ENCODE data around the gene MINPP1. TPM values are rescaled to one million over a fixed set of nuclear protein-coding genes. Genes with fewer than 3 reads are reported as not detected.

Gene MINPP1
- total and polyA plus RNA-seq, 7 experiments from 2014 or later: 1.8 to 9.5 (median 8.8) TPM

DNA sequence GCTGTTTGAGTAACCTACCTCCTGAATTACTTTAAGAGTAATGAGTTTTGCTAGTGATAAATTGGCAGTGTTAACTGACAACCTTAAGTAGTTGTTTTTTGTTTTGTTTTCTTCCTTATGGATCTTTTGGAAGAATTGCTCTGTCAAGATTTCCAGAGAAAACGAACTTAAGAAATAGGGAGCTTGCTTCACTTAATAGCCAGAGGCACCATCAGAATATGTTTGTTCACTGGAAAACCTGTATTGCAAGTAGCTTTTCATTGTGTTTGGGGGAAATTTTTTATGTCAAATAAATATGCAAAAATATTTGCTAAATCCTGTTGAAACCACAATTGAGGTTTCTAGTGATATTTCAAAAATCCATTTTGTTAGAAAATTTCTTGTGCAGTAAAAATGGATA is 89.5 kb downstream of the MINPP1 start:
- Mint-ChIP-seq H3K4me3 (no peak overlapping the region), H3K4me1 (no peaks in the 10 kb centered on the region), H3K27ac (no peak overlapping the region), H3K9me3 (peaks cover 0 to 2% (median 0%) of the 10 kb centered on the region in 11 donors), H3K36me3 (no peaks in the 10 kb centered on the region), H3K27me3 (peaks cover 0 to 11% (median 4%) of the 10 kb centered on the region in 5 donors)
- intact Hi-C loops (cut with micrococcal nuclease): no loop called here
- Histone ChIP-seq H3K4me3 (ENCODE audit: low read length) (no peak overlapping the region), H3K27ac (ENCODE audit: low read depth, low read length) (no peak overlapping the region), H3K27me3 (ENCODE audit: control insufficient read depth in 2 of 2, insufficient read depth in 2 of 2, low read length in 2 of 2) (no peaks in the 10 kb centered on the region), H3K36me3 (ENCODE audit: control insufficient read depth in 2 of 3, insufficient read depth in 3 of 3, low read length in 3 of 3) (no peaks in the 10 kb centered on the region), H3K9me3 (ENCODE audit: control insufficient read depth in 2 of 3, low read length in 3 of 3) (no peaks in the 10 kb centered on the region), H3K4me1 (ENCODE audit: control insufficient read depth in 2 of 2, insufficient read depth in 2 of 2, low read length in 2 of 2) (no peaks in the 10 kb centered on the region)
- ATAC-seq: no peak
- ChIA-PET CTCF (no interaction called here), POLR2A (no interaction called here)
- DNase-seq: no peak

- no peaks in the 10 kb centered on the region for H3K27me3 ChIP-seq (ENCODE audit: control insufficient read depth in 2 of 2, insufficient read depth in 2 of 2, low read length in 2 of 2)
- H3K4me1 Mint-ChIP-seq: no peaks in the 10 kb centered on the region
- H3K4me3 Mint-ChIP-seq: no peak overlapping the region
- H3K36me3 Mint-ChIP-seq: no peaks in the 10 kb centered on the region
- H3K36me3 ChIP-seq (ENCODE audit: control insufficient read depth in 2 of 3, insufficient read depth in 3 of 3, low read length in 3 of 3): no peaks in the 10 kb centered on the region
- DNase-seq (no peak), ATAC-seq (no peak)
- ChIA-PET POLR2A (no interaction called here), CTCF (interaction anchor here (1.4 kb wide), 1 partner anchor 10 kb away, joined by 4 read pairs; no protein-coding TSS in a partner anchor)
- no peak overlapping the region for H3K27ac Mint-ChIP-seq
- no peaks in the 10 kb centered on the region for H3K4me1 ChIP-seq (ENCODE audit: control insufficient read depth in 2 of 2, insufficient read depth in 2 of 2, low read length in 2 of 2)
- peaks cover 0 to 2% (median 0%) of the 10 kb centered on the region in 11 donors for H3K9me3 Mint-ChIP-seq
- intact Hi-C loops (cut with micrococcal nuclease): no loop called here
- H3K9me3 ChIP-seq (ENCODE audit: control insufficient read depth in 2 of 3, low read length in 3 of 3): no peaks in the 10 kb centered on the region
- peaks cover 0 to 11% (median 4%) of the 10 kb centered on the region in 5 donors for H3K27me3 Mint-ChIP-seq
- no peak overlapping the region for H3K27ac ChIP-seq (ENCODE audit: low read depth, low read length)
- no peak overlapping the region for H3K4me3 ChIP-seq (ENCODE audit: low read length)
These were observed 90.2 kb downstream of the MINPP1 start for GRCh38 chr10:87594864-87595263.

- no peak overlapping the region for H3K4me3 ChIP-seq (ENCODE audit: low read length)
- no peak overlapping the region for H3K4me3 Mint-ChIP-seq
- H3K9me3 ChIP-seq (ENCODE audit: control insufficient read depth in 2 of 3, low read length in 3 of 3): no peaks in the 10 kb centered on the region
- peaks cover 0 to 2% (median 1%) of the 10 kb centered on the region in 7 donors for H3K4me1 Mint-ChIP-seq
- ATAC-seq (peak; percentile 45), DNase-seq (no peak)
- H3K27me3 ChIP-seq (ENCODE audit: control insufficient read depth in 2 of 2, insufficient read depth in 2 of 2, low read length in 2 of 2): no peaks in the 10 kb centered on the region
- H3K27ac ChIP-seq (ENCODE audit: low read depth, low read length): no peak overlapping the region
- ChIA-PET CTCF (no interaction called here), POLR2A (no interaction called here)
- no peaks in the 10 kb centered on the region for H3K36me3 ChIP-seq (ENCODE audit: control insufficient read depth in 2 of 3, insufficient read depth in 3 of 3, low read length in 3 of 3)
- H3K9me3 Mint-ChIP-seq: peaks cover 0 to 1% (median 0%) of the 10 kb centered on the region in 11 donors
- no peak overlapping the region for H3K27ac Mint-ChIP-seq
- H3K27me3 Mint-ChIP-seq: peaks cover 0 to 11% (median 4%) of the 10 kb centered on the region in 5 donors
- intact Hi-C loops (cut with micrococcal nuclease): no loop called here
- no peaks in the 10 kb centered on the region for H3K4me1 ChIP-seq (ENCODE audit: control insufficient read depth in 2 of 2, insufficient read depth in 2 of 2, low read length in 2 of 2)
- H3K36me3 Mint-ChIP-seq: no peaks in the 10 kb centered on the region
These were observed 91.7 kb downstream of the MINPP1 start for GRCh38 chr10:87596351-87596750.

- Histone ChIP-seq H3K27ac (ENCODE audit: low read depth, low read length) (no peak overlapping the region), H3K4me1 (ENCODE audit: control insufficient read depth in 2 of 2, insufficient read depth in 2 of 2, low read length in 2 of 2) (no peaks in the 10 kb centered on the region), H3K9me3 (ENCODE audit: control insufficient read depth in 2 of 3, low read length in 3 of 3) (no peaks in the 10 kb centered on the region), H3K36me3 (ENCODE audit: control insufficient read depth in 2 of 3, insufficient read depth in 3 of 3, low read length in 3 of 3) (no peaks in the 10 kb centered on the region), H3K4me3 (ENCODE audit: low read length) (no peak overlapping the region), H3K27me3 (ENCODE audit: control insufficient read depth in 2 of 2, insufficient read depth in 2 of 2, low read length in 2 of 2) (no peaks in the 10 kb centered on the region)
- CTCF ChIA-PET: no interaction called here
- H3K27me3 Mint-ChIP-seq: peaks cover 0 to 9% (median 4%) of the 10 kb centered on the region in 5 donors
- peaks cover 0 to 9% (median 8%) of the 10 kb centered on the region in 7 donors for H3K4me1 Mint-ChIP-seq
- ATAC-seq: no peak
- no peaks in the 10 kb centered on the region for H3K9me3 Mint-ChIP-seq
- H3K4me3 Mint-ChIP-seq: no peak overlapping the region
- DNase-seq: no peak
- H3K36me3 Mint-ChIP-seq: no peaks in the 10 kb centered on the region
- no peak overlapping the region for H3K27ac Mint-ChIP-seq
- intact Hi-C loops (cut with micrococcal nuclease): no loop called here
- POLR2A ChIA-PET: no interaction called here
These were observed 94.0 kb downstream of the MINPP1 start for GRCh38 chr10:87598700-87599099.

DNA sequence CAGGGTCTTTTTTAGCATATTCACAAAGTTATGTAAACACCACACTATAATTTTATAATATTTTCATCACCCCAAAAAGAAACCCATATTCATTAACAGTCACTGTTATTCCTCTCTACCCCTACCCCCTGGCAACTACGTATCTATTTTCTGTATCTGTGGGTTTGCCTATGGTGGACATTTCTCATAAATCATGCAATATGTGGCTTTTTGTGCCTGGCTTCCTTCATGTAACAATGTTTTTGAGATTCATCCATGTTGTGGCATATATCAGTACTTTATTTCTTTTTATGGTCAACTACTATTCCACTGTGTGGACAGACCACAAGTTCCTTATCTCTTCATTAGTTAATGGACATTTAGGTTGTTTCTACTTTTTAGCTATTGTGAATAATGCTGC is 95.9 kb downstream of the MINPP1 start:
- CTCF ChIA-PET: no interaction called here
- Histone ChIP-seq H3K36me3 (ENCODE audit: control insufficient read depth in 2 of 3, insufficient read depth in 3 of 3, low read length in 3 of 3) (no peaks in the 10 kb centered on the region), H3K9me3 (ENCODE audit: control insufficient read depth in 2 of 3, low read length in 3 of 3) (no peaks in the 10 kb centered on the region), H3K27me3 (ENCODE audit: control insufficient read depth in 2 of 2, insufficient read depth in 2 of 2, low read length in 2 of 2) (no peaks in the 10 kb centered on the region), H3K4me3 (ENCODE audit: low read length) (no peak overlapping the region), H3K4me1 (ENCODE audit: control insufficient read depth in 2 of 2, insufficient read depth in 2 of 2, low read length in 2 of 2) (no peaks in the 10 kb centered on the region), H3K27ac (ENCODE audit: low read depth, low read length) (no peak overlapping the region)
- Mint-ChIP-seq H3K4me3 (no peak overlapping the region), H3K36me3 (no peaks in the 10 kb centered on the region), H3K27ac (no peak overlapping the region), H3K4me1 (peaks cover 0 to 9% (median 8%) of the 10 kb centered on the region in 7 donors), H3K9me3 (no peaks in the 10 kb centered on the region), H3K27me3 (peaks cover 0 to 5% (median 0%) of the 10 kb centered on the region in 5 donors)
- ATAC-seq: no peak
- DNase-seq: no peak
- POLR2A ChIA-PET: no interaction called here
- intact Hi-C loops (cut with micrococcal nuclease): no loop called here

Small RNA genes lying within 50 kb of the gene (microRNA-seq; reads per million reads assigned to microRNA genes)
- gene MIR4678 (ENCODE audit: borderline microRNAs expressed): not detected

Other genes with a start within 250 kb of the MINPP1 start
- gene NUTM2D, start 147.1 kb upstream of the MINPP1 start, total RNA-seq: 1 to 10 TPM; 3.6 to 6.4 (median 4.0) TPM
- under 1 TPM; 0.14 to 0.18 TPM for gene NUTM2D, start 147.1 kb upstream of the MINPP1 start, polyA plus RNA-seq
- 1 to 10 TPM in 1 of 5 experiments, under 1 TPM in 4; 0.21 to 1.6 (median 0.57) TPM for gene PAPSS2, start 155.0 kb downstream of the MINPP1 start, total RNA-seq
- gene PAPSS2, start 155.0 kb downstream of the MINPP1 start, polyA plus RNA-seq: under 1 TPM; 0.05 to 0.06 TPM